Nephron (organoid): ENCODE measurements around the gene PSMB5.
"Not testable (repeated sequence)": the region's sequence is repeated elsewhere in the genome, so short reads cannot be mapped to it uniquely, and the experiment has no call there.

Source experiments
- H3K27ac Mint-ChIP-seq, 3 experiments: 2 replicates each; pipeline ENCODE4 v1.8.0; 2020; ENCODE audit warnings: mixed read lengths in 3 of 3, mild to moderate bottlenecking in 2 of 3, moderate library complexity in 1 of 3
- H3K27me3 Mint-ChIP-seq: 2 replicates; pipeline ENCODE4 v1.8.0; 2021; ENCODE audit warnings: low read depth, mild to moderate bottlenecking, moderate library complexity, mixed read lengths
- H3K36me3 Mint-ChIP-seq: 2 replicates; pipeline ENCODE4 v1.8.0; 2020; ENCODE audit warnings: low read depth, mixed read lengths
- H3K4me1 Mint-ChIP-seq: 2 replicates; pipeline ENCODE4 v1.8.0; 2020; ENCODE audit warnings: mixed read lengths
- H3K4me3 Mint-ChIP-seq, 3 experiments: 2 replicates each; pipeline ENCODE4 v1.8.0; 2020; ENCODE audit warnings: mild to moderate bottlenecking in 3 of 3, mixed read lengths in 3 of 3, moderate library complexity in 2 of 3
- H3K9me3 Mint-ChIP-seq: 2 replicates; pipeline ENCODE4 v1.8.0; 2020; ENCODE audit warnings: mixed read lengths
- CTCF ChIP-seq, 3 experiments: fragments of 200-600 bp; sonication (generic); IDR thresholded peaks; one replicate each; pipeline ENCODE4 v1.5.0; 2021; ENCODE audit warnings: antibody characterized with exemption in 3 of 3; ENCODE audit not compliant: unreplicated experiment in 3 of 3

Gene PSMB5

GRCh38 chr14:23020143-23021128, 14.3 kb downstream of the PSMB5 start:
- Mint-ChIP-seq H3K27me3 (no peaks in the 10 kb centered on the region), H3K4me1 (peaks cover 50% of the 10 kb centered on the region), H3K4me3 (no peak overlapping the region), H3K27ac (peak overlapping the region; percentile 6 to 38 (median 25)), H3K36me3 (peaks cover 8% of the 10 kb centered on the region), H3K9me3 (no peaks in the 10 kb centered on the region)
- no peak for TF ChIP-seq CTCF (IDR thresholded peaks at IDR 0.05; ENCODE audit: unreplicated experiment in 3 of 3)

GRCh38 chr14:23018107-23018506, 16.6 kb downstream of the PSMB5 start:
- TF ChIP-seq CTCF (IDR thresholded peaks at IDR 0.05; ENCODE audit: unreplicated experiment in 3 of 3), result no peak
- no peaks in the 10 kb centered on the region for H3K9me3 Mint-ChIP-seq
- no peaks in the 10 kb centered on the region for H3K36me3 Mint-ChIP-seq
- H3K27ac Mint-ChIP-seq, result no peak overlapping the region
- H3K4me1 Mint-ChIP-seq, result peaks cover 30% of the 10 kb centered on the region
- H3K27me3 Mint-ChIP-seq, result no peaks in the 10 kb centered on the region
- no peak overlapping the region for H3K4me3 Mint-ChIP-seq

- H3K9me3 Mint-ChIP-seq, result no peaks in the 10 kb centered on the region
- H3K4me3 Mint-ChIP-seq, result no peak overlapping the region
- H3K4me1 Mint-ChIP-seq, result peaks cover 20% of the 10 kb centered on the region
- TF ChIP-seq CTCF (IDR thresholded peaks at IDR 0.05; ENCODE audit: unreplicated experiment in 3 of 3), result no peak
- no peak overlapping the region for H3K27ac Mint-ChIP-seq
- H3K27me3 Mint-ChIP-seq, result no peaks in the 10 kb centered on the region
- H3K36me3 Mint-ChIP-seq, result no peaks in the 10 kb centered on the region
Observed at GRCh38 chr14:23017091-23017490, 17.6 kb downstream of the PSMB5 start.

- Mint-ChIP-seq H3K36me3 (no peaks in the 10 kb centered on the region), H3K4me3 (no peak overlapping the region), H3K9me3 (no peaks in the 10 kb centered on the region), H3K27me3 (no peaks in the 10 kb centered on the region), H3K27ac (peak overlapping the region; percentile 6 to 57 (median 21)), H3K4me1 (peaks cover 11% of the 10 kb centered on the region)
- TF ChIP-seq CTCF (IDR thresholded peaks at IDR 0.05; ENCODE audit: unreplicated experiment in 3 of 3), result no peak
Observed at GRCh38 chr14:23015618-23016017, 19.1 kb downstream of the PSMB5 start.

- H3K9me3 Mint-ChIP-seq, H3K4me3 Mint-ChIP-seq, H3K36me3 Mint-ChIP-seq, H3K27me3 Mint-ChIP-seq, H3K27ac Mint-ChIP-seq: not testable (repeated sequence)
- peaks cover 27% of the 10 kb centered on the region for H3K4me1 Mint-ChIP-seq
Observed at GRCh38 chr14:23013749-23014054, 21.0 kb downstream of the PSMB5 start.

- no peak for TF ChIP-seq CTCF (IDR thresholded peaks at IDR 0.05; ENCODE audit: unreplicated experiment in 3 of 3)
- peaks cover 32% of the 10 kb centered on the region for H3K4me1 Mint-ChIP-seq
- H3K36me3 Mint-ChIP-seq, result no peaks in the 10 kb centered on the region
- H3K27me3 Mint-ChIP-seq, result no peaks in the 10 kb centered on the region
- H3K4me3 Mint-ChIP-seq, result peak overlapping the region in 1 of 3 experiments; percentile 9
- no peaks in the 10 kb centered on the region for H3K9me3 Mint-ChIP-seq
- peak overlapping the region; percentile 2 to 12 (median 12) for H3K27ac Mint-ChIP-seq
Observed at GRCh38 chr14:23013054-23013748, 21.5 kb downstream of the PSMB5 start.
